ENCODE measurements around the gene STRIP2. TPM values are rescaled to one million over a fixed set of nuclear protein-coding genes. Genes with fewer than 3 reads are reported as not detected.
"Not testable (repeated sequence)": the region's sequence is repeated elsewhere in the genome, so short reads cannot be mapped to it uniquely, and the experiment has no call there.

STRIP2 gene
- total and polyA plus RNA-seq, 2 donors from 2014 or later = 0.88 to 9.0 TPM

- H3K4me3 ChIP-seq (ENCODE audit: low read length in 3 of 3) = no peak overlapping the region
- no peak overlapping the region for H3K9ac ChIP-seq (ENCODE audit: low read length in 3 of 3)
- FAIRE-seq (no peak), DNase-seq (no peak)
- peaks cover 0 to 3% (median 3%) of the 10 kb centered on the region in 3 donors for H3K4me1 ChIP-seq (ENCODE audit: control insufficient read depth in 2 of 3, insufficient read depth in 2 of 3, low read depth in 1 of 3, low read length in 3 of 3)
- intact Hi-C loops (cut with DNase I) = loop anchor here (10.0 kb wide), 1 partner anchor 106 kb away; no protein-coding TSS in a partner anchor
- no peak for TF ChIP-seq CTCF (IDR thresholded peaks at IDR 0.05; ENCODE audit: borderline replicate concordance, extremely low read depth, insufficient read depth)
- no peaks in the 10 kb centered on the region for H3K9me3 ChIP-seq (ENCODE audit: control insufficient read depth in 2 of 3, insufficient read depth in 1 of 3, low read length in 3 of 3)
- H3K27me3 ChIP-seq (ENCODE audit: control insufficient read depth, insufficient read depth, low read length) = no peaks in the 10 kb centered on the region
- no peaks in the 10 kb centered on the region for H3K36me3 ChIP-seq (ENCODE audit: control insufficient read depth in 2 of 3, insufficient read depth in 3 of 3, low read length in 3 of 3)
- no peak overlapping the region for H3K27ac ChIP-seq (ENCODE audit: low read depth in 2 of 2, low read length in 2 of 2)
Observed at GRCh38 chr7:129470411-129470810, 36.2 kb downstream of the STRIP2 start.

GRCh38 chr7:129471402-129471827 lies 37.2 kb downstream of the STRIP2 start:
- no peak for FAIRE-seq
- Histone ChIP-seq H3K9ac (ENCODE audit: low read length in 3 of 3) (no peak overlapping the region), H3K9me3 (ENCODE audit: control insufficient read depth in 2 of 3, insufficient read depth in 1 of 3, low read length in 3 of 3) (no peaks in the 10 kb centered on the region), H3K4me1 (ENCODE audit: control insufficient read depth in 2 of 3, insufficient read depth in 2 of 3, low read depth in 1 of 3, low read length in 3 of 3) (peaks cover 0 to 3% (median 3%) of the 10 kb centered on the region in 3 donors), H3K4me3 (ENCODE audit: low read length in 3 of 3) (no peak overlapping the region), H3K27me3 (ENCODE audit: control insufficient read depth, insufficient read depth, low read length) (no peaks in the 10 kb centered on the region), H3K27ac (ENCODE audit: low read depth in 2 of 2, low read length in 2 of 2) (no peak overlapping the region), H3K36me3 (ENCODE audit: control insufficient read depth in 2 of 3, insufficient read depth in 3 of 3, low read length in 3 of 3) (no peaks in the 10 kb centered on the region)
- DNase-seq = no peak
- intact Hi-C loops (cut with DNase I) = loop anchor here (10.0 kb wide), 1 partner anchor 107 kb away; no protein-coding TSS in a partner anchor
- TF ChIP-seq CTCF (IDR thresholded peaks at IDR 0.05; ENCODE audit: borderline replicate concordance, extremely low read depth, insufficient read depth) = no peak

GRCh38 chr7:129475931-129476330 lies 41.7 kb downstream of the STRIP2 start:
- intact Hi-C loops (cut with DNase I) = loop anchor here (10.0 kb wide), 1 partner anchor 111 kb away; no protein-coding TSS in a partner anchor

GRCh38 chr7:129476398-129476797 lies 42.2 kb downstream of the STRIP2 start:
- H3K27me3 ChIP-seq (ENCODE audit: control insufficient read depth, insufficient read depth, low read length); H3K4me1 ChIP-seq (ENCODE audit: control insufficient read depth in 2 of 3, insufficient read depth in 2 of 3, low read depth in 1 of 3, low read length in 3 of 3); FAIRE-seq; H3K9ac ChIP-seq (ENCODE audit: low read length in 3 of 3); H3K4me3 ChIP-seq (ENCODE audit: low read length in 3 of 3); H3K9me3 ChIP-seq (ENCODE audit: control insufficient read depth in 2 of 3, insufficient read depth in 1 of 3, low read length in 3 of 3); H3K27ac ChIP-seq (ENCODE audit: low read depth in 2 of 2, low read length in 2 of 2); DNase-seq; H3K36me3 ChIP-seq (ENCODE audit: control insufficient read depth in 2 of 3, insufficient read depth in 3 of 3, low read length in 3 of 3): not testable (repeated sequence)
- intact Hi-C loops (cut with DNase I) = loop anchor here (10.0 kb wide), 1 partner anchor 112 kb away; no protein-coding TSS in a partner anchor

More at GRCh38 chr7:129475931-129476330, 41.7 kb downstream of the STRIP2 start:
- not testable (repeated sequence) for H3K9me3 ChIP-seq (ENCODE audit: control insufficient read depth in 2 of 3, insufficient read depth in 1 of 3, low read length in 3 of 3); H3K4me3 ChIP-seq (ENCODE audit: low read length in 3 of 3); H3K36me3 ChIP-seq (ENCODE audit: control insufficient read depth in 2 of 3, insufficient read depth in 3 of 3, low read length in 3 of 3); H3K27me3 ChIP-seq (ENCODE audit: control insufficient read depth, insufficient read depth, low read length); H3K27ac ChIP-seq (ENCODE audit: low read depth in 2 of 2, low read length in 2 of 2); FAIRE-seq; DNase-seq; H3K9ac ChIP-seq (ENCODE audit: low read length in 3 of 3); H3K4me1 ChIP-seq (ENCODE audit: control insufficient read depth in 2 of 3, insufficient read depth in 2 of 3, low read depth in 1 of 3, low read length in 3 of 3)
